Activated CD4-positive, alpha-beta memory T cell treated with anti-CD3 and anti-CD28 coated beads for 36 hours (primary cell): ENCODE data around the gene UBR4. TPM values are rescaled to one million over a fixed set of nuclear protein-coding genes. Genes with fewer than 3 reads are reported as not detected.
A peak's percentile ranks its signal among the peaks of the same experiment; 100 is the strongest.

Experiments used
- CTCF ChIA-PET: fragments of 350-600 bp; sonication (Branson Sonifier 250); formaldehyde crosslinking; loops from one replicate; lab custom pipeline; 2021; ENCODE audit warnings: antibody characterized with exemption, inconsistent platforms; lab: Charles Lee
- POLR2A ChIA-PET: fragments of 350-600 bp; sonication (Branson Sonifier 250); formaldehyde crosslinking; loops from one replicate; lab custom pipeline; 2021; ENCODE audit warnings: antibody characterized with exemption; lab: Charles Lee
- DNase-seq: peaks from one replicate; pipeline ENCODE4 v3.0.0-alpha.2; 2020
- H3K27ac Mint-ChIP-seq: one replicate; pipeline ENCODE4 v1.8.0; 2021; ENCODE audit warnings: mixed read lengths
- H3K27me3 Mint-ChIP-seq: one replicate; pipeline ENCODE4 v1.8.0; 2021; ENCODE audit warnings: mixed read lengths
- H3K36me3 Mint-ChIP-seq: one replicate; pipeline ENCODE4 v1.8.0; 2021; ENCODE audit warnings: mixed read lengths
- H3K4me1 Mint-ChIP-seq: one replicate; pipeline ENCODE4 v1.8.0; 2021; ENCODE audit warnings: low read depth, mixed read lengths
- H3K4me3 Mint-ChIP-seq: one replicate; pipeline ENCODE4 v1.8.0; 2021; ENCODE audit warnings: mild to moderate bottlenecking, mixed read lengths
- H3K9me3 Mint-ChIP-seq: one replicate; pipeline ENCODE4 v1.8.0; 2021; ENCODE audit warnings: mixed read lengths
- intact Hi-C: fragments of 100-400 bp; cut with micrococcal nuclease; formaldehyde crosslinking; loops from one replicate; pipeline ENCODE4 v1.15.1; 2023
- total RNA-seq, 2 experiments: library from RNA; stranded (reverse); gene quantifications; one replicate each; pipeline ENCODE4 v1.2.3, GENCODE V29; 2021

UBR4 gene
- total RNA-seq, 2 experiments from 2014 or later: 104 to 116 TPM

- Mint-ChIP-seq H3K9me3 (peaks cover 5% of the 10 kb centered on the region), H3K4me1 (peaks cover 2% of the 10 kb centered on the region), H3K27ac (no peak overlapping the region), H3K4me3 (no peak overlapping the region), H3K27me3 (peaks cover 5% of the 10 kb centered on the region), H3K36me3 (no peaks in the 10 kb centered on the region)
- intact Hi-C loops: no loop called here
- DNase-seq: peak; percentile 30
- CTCF ChIA-PET: interaction anchor here (2.0 kb wide), 1 partner anchor 150 kb away, joined by 7 read pairs; no protein-coding TSS in a partner anchor
- POLR2A ChIA-PET: no interaction called here
Measured at GRCh38 chr1:19062258-19063029, 147.6 kb downstream of the UBR4 start.

- ChIA-PET CTCF (no interaction called here), POLR2A (no interaction called here)
- Mint-ChIP-seq H3K4me3 (no peak overlapping the region), H3K27ac (no peak overlapping the region), H3K27me3 (peaks cover 9% of the 10 kb centered on the region), H3K9me3 (peaks cover 5% of the 10 kb centered on the region), H3K4me1 (peaks cover 2% of the 10 kb centered on the region), H3K36me3 (no peaks in the 10 kb centered on the region)
- intact Hi-C loops: no loop called here
- no peak for DNase-seq
Measured at GRCh38 chr1:19061798-19062197, 148.3 kb downstream of the UBR4 start.

- H3K27me3 Mint-ChIP-seq: peaks cover 12% of the 10 kb centered on the region
- peaks cover 5% of the 10 kb centered on the region for H3K9me3 Mint-ChIP-seq
- no peak for DNase-seq
- ChIA-PET CTCF (no interaction called here), POLR2A (no interaction called here)
- peak overlapping the region; percentile 7 for H3K4me3 Mint-ChIP-seq
- intact Hi-C loops: no loop called here
- peak overlapping the region; percentile 34 for H3K27ac Mint-ChIP-seq
- H3K36me3 Mint-ChIP-seq: no peaks in the 10 kb centered on the region
- H3K4me1 Mint-ChIP-seq: peaks cover 2% of the 10 kb centered on the region
Measured at GRCh38 chr1:19061343-19061742, 148.7 kb downstream of the UBR4 start.

GRCh38 chr1:19059773-19060172, 150.3 kb downstream of the UBR4 start:
- ChIA-PET POLR2A (no interaction called here), CTCF (interaction anchor here (0.7 kb wide), 1 partner anchor 146 kb away, joined by 3 read pairs; no protein-coding TSS in a partner anchor)
- Mint-ChIP-seq H3K9me3 (peaks cover 5% of the 10 kb centered on the region), H3K4me1 (peaks cover 8% of the 10 kb centered on the region), H3K36me3 (no peaks in the 10 kb centered on the region), H3K27ac (no peak overlapping the region), H3K4me3 (no peak overlapping the region), H3K27me3 (peaks cover 27% of the 10 kb centered on the region)
- DNase-seq: no peak
- intact Hi-C loops: no loop called here

GRCh38 chr1:19058476-19058797, 151.6 kb downstream of the UBR4 start:
- Mint-ChIP-seq H3K9me3 (peaks cover 5% of the 10 kb centered on the region), H3K36me3 (no peaks in the 10 kb centered on the region), H3K27me3 (peaks cover 35% of the 10 kb centered on the region), H3K27ac (no peak overlapping the region), H3K4me3 (no peak overlapping the region), H3K4me1 (peaks cover 8% of the 10 kb centered on the region)
- intact Hi-C loops: no loop called here
- ChIA-PET POLR2A (no interaction called here), CTCF (interaction anchor here (0.8 kb wide), 1 partner anchor 156 kb away, joined by 3 read pairs; the partner anchor contains the start of gene ALDH4A1)
- DNase-seq: no peak

- H3K36me3 Mint-ChIP-seq: no peaks in the 10 kb centered on the region
- intact Hi-C loops: no loop called here
- H3K27me3 Mint-ChIP-seq: peaks cover 35% of the 10 kb centered on the region
- peaks cover 5% of the 10 kb centered on the region for H3K9me3 Mint-ChIP-seq
- ChIA-PET CTCF (interaction anchor here (0.8 kb wide), 1 partner anchor 155 kb away, joined by 3 read pairs; the partner anchor contains the start of gene ALDH4A1), POLR2A (no interaction called here)
- no peak for DNase-seq
- no peak overlapping the region for H3K27ac Mint-ChIP-seq
- H3K4me3 Mint-ChIP-seq: no peak overlapping the region
- peaks cover 8% of the 10 kb centered on the region for H3K4me1 Mint-ChIP-seq
Measured at GRCh38 chr1:19057784-19058475, 152.1 kb downstream of the UBR4 start.

- ChIA-PET POLR2A (no interaction called here), CTCF (interaction anchor here (1.4 kb wide), 1 partner anchor 173 kb away, joined by 4 read pairs; no protein-coding TSS in a partner anchor)
- no peak overlapping the region for H3K4me3 Mint-ChIP-seq
- peaks cover 8% of the 10 kb centered on the region for H3K4me1 Mint-ChIP-seq
- no peaks in the 10 kb centered on the region for H3K36me3 Mint-ChIP-seq
- H3K9me3 Mint-ChIP-seq: peaks cover 5% of the 10 kb centered on the region
- DNase-seq: no peak
- intact Hi-C loops: no loop called here
- H3K27me3 Mint-ChIP-seq: peaks cover 35% of the 10 kb centered on the region
- H3K27ac Mint-ChIP-seq: no peak overlapping the region
Measured at GRCh38 chr1:19057182-19057779, 152.8 kb downstream of the UBR4 start.

GRCh38 chr1:19055701-19056100, 154.4 kb downstream of the UBR4 start:
- H3K27me3 Mint-ChIP-seq: peaks cover 35% of the 10 kb centered on the region
- H3K4me3 Mint-ChIP-seq: no peak overlapping the region
- no peaks in the 10 kb centered on the region for H3K9me3 Mint-ChIP-seq
- no peaks in the 10 kb centered on the region for H3K36me3 Mint-ChIP-seq
- peaks cover 6% of the 10 kb centered on the region for H3K4me1 Mint-ChIP-seq
- DNase-seq: no peak
- intact Hi-C loops: no loop called here
- no peak overlapping the region for H3K27ac Mint-ChIP-seq
- CTCF ChIA-PET: interaction anchor here (1.4 kb wide), 1 partner anchor 172 kb away, joined by 4 read pairs; no protein-coding TSS in a partner anchor
- POLR2A ChIA-PET: no interaction called here

- Mint-ChIP-seq H3K4me3 (no peak overlapping the region), H3K9me3 (no peaks in the 10 kb centered on the region), H3K36me3 (no peaks in the 10 kb centered on the region), H3K27ac (no peak overlapping the region), H3K27me3 (peaks cover 35% of the 10 kb centered on the region), H3K4me1 (peaks cover 6% of the 10 kb centered on the region)
- CTCF ChIA-PET: no interaction called here
- intact Hi-C loops: no loop called here
- POLR2A ChIA-PET: no interaction called here
- no peak for DNase-seq
Measured at GRCh38 chr1:19055001-19055400, 155.1 kb downstream of the UBR4 start.

- intact Hi-C loops: no loop called here
- Mint-ChIP-seq H3K4me1 (peaks cover 6% of the 10 kb centered on the region), H3K27ac (no peak overlapping the region), H3K9me3 (no peaks in the 10 kb centered on the region), H3K36me3 (no peaks in the 10 kb centered on the region), H3K4me3 (no peak overlapping the region), H3K27me3 (peaks cover 35% of the 10 kb centered on the region)
- DNase-seq: no peak
- ChIA-PET POLR2A (no interaction called here), CTCF (no interaction called here)
Measured at GRCh38 chr1:19054216-19054615, 155.8 kb downstream of the UBR4 start.

- Mint-ChIP-seq H3K4me3 (no peak overlapping the region), H3K4me1 (peaks cover 6% of the 10 kb centered on the region), H3K36me3 (no peaks in the 10 kb centered on the region), H3K27ac (no peak overlapping the region), H3K9me3 (no peaks in the 10 kb centered on the region), H3K27me3 (peaks cover 32% of the 10 kb centered on the region)
- no peak for DNase-seq
- ChIA-PET CTCF (no interaction called here), POLR2A (no interaction called here)
- intact Hi-C loops: no loop called here
Measured at GRCh38 chr1:19053486-19053885, 156.6 kb downstream of the UBR4 start.

- no peak overlapping the region for H3K27ac Mint-ChIP-seq
- intact Hi-C loops: no loop called here
- DNase-seq: no peak
- H3K9me3 Mint-ChIP-seq: no peaks in the 10 kb centered on the region
- POLR2A ChIA-PET: no interaction called here
- no peak overlapping the region for H3K4me3 Mint-ChIP-seq
- CTCF ChIA-PET: no interaction called here
- peaks cover 12% of the 10 kb centered on the region for H3K27me3 Mint-ChIP-seq
- H3K4me1 Mint-ChIP-seq: peaks cover 4% of the 10 kb centered on the region
- no peaks in the 10 kb centered on the region for H3K36me3 Mint-ChIP-seq
Measured at GRCh38 chr1:19049798-19050197, 160.3 kb downstream of the UBR4 start.
